K562 (cell line): ENCODE measurements around the gene INTS13.

Experiments
- CTBP1 ChIP-seq: fragments of 450-650 bp; IDR thresholded peaks from 2 replicates; pipeline ENCODE4 v1.6.1; 2016; ENCODE audit warnings: borderline replicate concordance
- CTCF ChIP-seq, 3 experiments: IDR thresholded peaks in 2 of 3; conservative IDR thresholded peaks in 1 of 3; 2 replicates each; pipeline ENCODE4 v1.5.1; 2011 to 2012; ENCODE audit warnings: low read length in 3 of 3, mild to moderate bottlenecking in 3 of 3, control low read depth in 2 of 3, improper control_type of control experiment in 1 of 3, inconsistent platforms in 1 of 3, low read depth in 1 of 3, mixed read lengths in 1 of 3, moderate library complexity in 1 of 3; ENCODE audit not compliant: insufficient read depth in 2 of 3
- GTF2F1 ChIP-seq: IDR thresholded peaks from 2 replicates; pipeline ENCODE4 v1.6.1; 2011; ENCODE audit warnings: low read depth, low read length, improper control_type of control experiment
- RAD21 ChIP-seq, 2 experiments: fragments of 250-450 bp in 1 of 2; fragments of 450-650 bp in 1 of 2; sonication (Bioruptor Pico) in 1 of 2; formaldehyde crosslinking in 1 of 2; IDR thresholded peaks in 1 of 2; conservative IDR thresholded peaks in 1 of 2; 2 replicates each; pipeline versions ENCODE4 v1.4.0 to v1.8.0; 2020 to 2022; ENCODE audit warnings: mild to moderate bottlenecking in 2 of 2, moderate library complexity in 1 of 2

GRCh38 chr12:26896913-26897312 is 40.9 kb downstream of the INTS13 start:
- TF ChIP-seq CTCF (IDR thresholded peaks at IDR 0.05 in 2 of 3, conservative IDR thresholded peaks at IDR 0.05 in 1 of 3; ENCODE audit: insufficient read depth in 2 of 3, low read depth in 1 of 3, low read length in 3 of 3) (no peak), CTBP1 (no peak), GTF2F1 (no peak), RAD21 (CRISPR knock-in tag; conservative IDR thresholded peaks at IDR 0.05 in 1 of 2, IDR thresholded peaks at IDR 0.05 in 1 of 2) (no peak)
